Embryonic facial prominence (tissue), 1 donor: ENCODE results near the gene MAP1LC3B.

Experiments
- DNase-seq: peaks from one replicate; pipeline ENCODE4 v3.0.0-alpha.2; 2016; ENCODE audit errors: extremely low spot score

MAP1LC3B gene

DNA sequence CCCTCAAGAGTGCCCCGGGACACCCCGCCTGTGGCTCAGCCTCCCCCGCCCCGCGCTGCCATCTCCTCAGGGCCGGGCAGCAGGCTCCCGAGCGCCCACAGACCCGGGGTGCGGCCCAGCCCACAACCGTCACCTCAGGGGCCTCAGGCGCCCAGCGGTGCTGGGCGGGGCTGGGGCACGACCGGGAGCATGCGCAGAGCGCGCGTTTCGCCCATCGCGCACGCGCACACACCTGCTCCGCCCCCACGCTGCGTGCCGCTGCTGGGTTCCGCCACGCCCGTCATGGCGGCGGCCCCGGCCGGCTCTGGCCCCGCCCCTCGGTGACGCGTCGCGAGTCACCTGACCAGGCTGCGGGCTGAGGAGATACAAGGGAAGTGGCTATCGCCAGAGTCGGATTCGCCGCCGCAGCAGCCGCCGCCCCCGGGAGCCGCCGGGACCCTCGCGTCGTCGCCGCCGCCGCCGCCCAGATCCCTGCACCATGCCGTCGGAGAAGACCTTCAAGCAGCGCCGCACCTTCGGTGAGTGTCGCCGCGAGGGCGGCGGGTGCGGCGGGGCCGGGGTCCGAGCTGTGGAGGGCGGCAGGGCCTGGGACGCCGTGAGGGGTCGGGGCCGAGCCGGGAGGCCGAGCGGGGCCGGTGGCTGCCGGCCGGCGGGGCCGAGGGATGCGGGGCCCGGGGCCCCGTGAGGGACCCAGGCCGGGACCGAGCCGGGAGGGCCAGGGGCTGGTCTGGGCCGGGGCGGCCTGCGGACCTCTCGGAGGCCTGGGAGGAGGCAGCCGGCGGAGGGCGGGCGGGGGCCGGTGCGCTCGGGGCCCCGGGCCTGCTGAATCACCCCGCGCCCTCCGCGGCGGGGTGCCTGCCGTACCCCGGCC is at the start of gene MAP1LC3B:
Gene MAP1LC3B, plus strand, starts transcription at position 387 of the 871 bp plus-strand sequence. Its CDS starts 92 bp downstream, at position 479.
- peak; percentile 88 for DNase-seq

DNA sequence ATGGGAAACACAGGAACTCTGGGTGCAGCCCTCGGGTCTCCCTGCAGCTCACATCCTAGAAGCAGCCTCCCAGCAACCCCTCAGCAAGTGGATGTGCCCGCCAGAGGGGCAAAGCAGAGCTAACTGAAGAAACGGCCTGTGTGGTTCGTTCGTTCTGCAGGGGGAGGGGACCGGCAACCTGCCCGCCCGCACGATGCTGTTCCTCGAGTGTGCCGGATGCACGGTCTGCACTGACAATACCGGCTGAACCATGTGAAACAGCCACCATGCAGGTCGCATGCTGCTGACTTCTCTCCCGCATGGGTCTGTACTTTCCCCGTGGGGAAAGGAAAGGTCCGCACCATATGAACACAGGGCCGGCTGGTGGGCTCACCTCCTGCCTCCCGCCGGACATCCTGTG is 49.6 kb upstream of the MAP1LC3B start:
- no peak for DNase-seq

DNA sequence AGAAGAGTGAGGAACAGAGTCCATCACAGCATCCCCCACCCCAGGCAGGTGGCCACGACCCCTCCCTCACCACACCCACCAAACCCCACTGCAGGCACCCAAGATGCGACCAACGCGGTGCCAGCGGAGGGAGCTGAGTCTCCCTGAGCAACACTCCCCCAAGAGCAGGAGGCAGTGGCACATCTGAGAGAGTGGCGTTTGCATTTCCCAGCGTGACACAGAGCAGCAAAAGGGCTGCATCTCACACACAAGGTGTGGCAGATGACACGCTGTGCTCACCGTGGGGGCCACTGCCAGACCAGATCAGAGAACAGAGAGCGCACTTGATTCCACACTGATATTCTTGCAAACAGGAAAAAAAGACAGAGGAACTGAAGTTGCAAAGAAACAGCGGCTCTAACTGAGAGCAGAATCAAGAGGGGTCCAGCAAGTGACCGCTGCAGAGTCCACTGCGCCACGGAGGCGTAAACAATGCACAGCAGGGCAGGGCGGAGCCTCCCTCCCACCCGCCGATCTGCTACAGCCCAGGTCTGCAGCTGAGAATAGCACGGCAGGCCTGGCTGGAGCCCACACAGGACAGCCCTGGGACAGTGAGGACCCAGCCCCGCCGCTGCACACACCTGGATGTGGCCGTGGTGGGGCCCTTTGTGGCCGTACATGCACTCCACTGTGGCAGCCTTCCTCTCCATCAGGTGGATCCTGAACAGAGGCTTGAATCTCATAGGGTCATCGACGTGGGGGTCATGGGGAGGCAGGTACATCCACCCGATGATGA is 49.0 kb upstream of the MAP1LC3B start:
- DNase-seq: no peak

DNA sequence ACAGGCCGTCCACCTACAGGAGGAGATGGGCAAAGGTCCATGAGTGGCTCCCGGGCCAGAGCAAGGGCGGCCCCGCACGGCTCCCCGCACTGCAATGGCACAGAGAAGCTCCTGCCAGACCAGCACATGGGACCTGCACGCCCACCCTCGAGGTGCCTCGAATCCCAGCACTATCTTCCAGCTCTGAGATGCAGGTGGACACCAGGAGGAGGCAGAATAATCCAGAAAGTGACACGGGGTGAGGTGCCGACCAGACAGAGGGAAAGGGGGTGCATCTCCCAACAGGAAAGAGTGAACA is 48.4 kb upstream of the MAP1LC3B start:
- DNase-seq: no peak

DNA sequence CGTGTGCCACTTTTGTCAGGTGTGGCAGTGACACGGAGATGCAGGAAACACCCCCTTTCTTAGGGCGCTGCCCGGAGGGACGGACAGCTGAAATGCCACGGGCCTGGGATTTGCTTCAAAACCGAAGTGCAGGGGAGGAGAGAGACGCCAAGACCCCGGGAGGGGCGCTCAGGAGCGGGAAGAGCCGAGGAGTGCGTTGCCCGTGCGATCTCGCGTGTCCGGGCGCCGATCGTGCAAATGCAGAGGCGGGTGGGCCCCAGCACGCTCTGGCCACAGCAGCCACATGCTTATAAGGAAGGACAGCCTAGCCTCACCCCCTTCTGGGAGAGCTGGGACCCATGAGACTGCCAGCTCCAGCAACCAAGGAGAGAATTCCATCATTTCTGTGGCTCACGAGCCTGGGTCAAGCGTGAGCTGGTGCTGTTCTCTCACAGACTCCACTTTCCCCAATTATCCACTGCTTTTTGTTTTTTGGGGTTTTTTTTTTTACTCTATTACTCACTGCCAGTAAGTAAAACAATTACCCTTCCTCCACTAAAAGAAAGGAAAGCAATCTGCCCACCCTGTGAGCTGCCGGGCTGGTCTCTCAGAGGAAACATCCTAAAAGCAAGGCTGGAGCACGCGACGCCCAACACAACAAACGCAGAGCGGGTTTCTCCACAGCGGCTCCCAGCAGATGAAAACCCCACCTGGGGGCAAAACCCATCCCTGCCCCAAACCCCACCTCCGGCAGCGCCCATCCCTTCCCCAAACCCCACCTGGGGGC is 47.8 kb upstream of the MAP1LC3B start:
- no peak for DNase-seq

DNA sequence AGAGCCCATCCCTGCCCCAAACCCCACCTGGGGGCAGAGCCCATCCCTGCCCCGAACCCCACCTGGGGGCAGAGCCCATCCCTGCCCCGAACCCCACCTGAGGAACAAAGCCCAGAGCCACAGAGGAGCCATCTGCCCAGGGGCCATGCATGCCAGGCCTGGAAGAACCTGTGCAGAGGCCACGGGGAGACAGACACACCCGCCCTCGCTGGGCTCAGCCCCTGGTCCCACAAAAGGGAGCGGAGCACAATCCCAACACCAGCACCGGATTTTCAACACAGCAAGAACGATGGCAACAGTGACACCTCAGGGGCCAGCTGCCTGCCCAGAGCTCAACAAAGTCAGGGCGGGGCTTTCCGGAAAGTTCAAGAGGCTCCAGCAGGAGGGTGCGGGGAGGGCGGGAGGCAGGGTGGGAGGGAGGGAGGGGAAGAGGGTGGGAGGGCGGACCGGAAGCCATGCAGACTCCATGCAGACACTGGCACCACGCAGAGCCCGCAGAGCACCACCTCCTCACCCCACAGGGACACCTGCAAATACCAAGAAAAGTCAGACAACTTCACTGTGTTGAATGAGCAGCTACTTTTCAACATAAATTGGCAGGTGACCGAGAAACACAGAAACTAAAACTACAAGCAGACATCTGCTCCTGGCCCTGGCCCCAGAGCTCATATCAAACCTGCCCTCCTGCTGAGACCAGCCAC is 47.1 kb upstream of the MAP1LC3B start:
- no peak for DNase-seq

DNA sequence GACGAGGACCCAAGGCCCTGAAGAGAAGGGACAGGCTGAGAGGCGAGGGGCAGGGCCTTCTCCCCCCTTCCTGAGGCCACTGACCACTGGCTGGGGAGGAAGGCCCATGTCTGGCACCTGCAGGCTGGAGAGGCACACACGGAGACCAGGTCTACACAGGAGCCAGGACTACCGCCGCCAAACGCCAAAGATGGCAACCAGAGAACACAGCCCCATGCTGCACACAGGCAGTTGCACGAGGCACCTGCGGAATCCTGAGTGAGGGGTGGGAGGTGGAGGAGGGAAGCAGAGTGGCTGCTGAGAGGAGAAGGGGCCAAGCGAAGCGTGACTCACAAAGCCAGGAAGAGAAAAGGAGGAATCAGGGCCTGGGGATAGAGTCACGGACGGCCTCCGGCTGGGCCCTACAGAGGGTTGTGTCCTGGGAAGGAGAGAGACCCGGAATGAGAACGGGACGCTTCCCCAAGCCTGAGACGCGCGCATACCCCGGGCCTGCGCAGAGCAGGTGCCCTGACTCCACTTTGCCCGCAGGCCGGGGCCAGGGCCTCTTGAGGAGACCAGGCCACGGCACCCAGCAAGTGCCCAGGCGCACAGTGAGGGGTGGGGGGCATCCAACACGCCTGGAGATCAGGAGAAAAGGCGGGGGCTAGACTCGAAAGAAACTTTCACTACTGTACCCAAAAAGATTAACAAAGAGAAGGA is 46.3 kb upstream of the MAP1LC3B start:
- no peak for DNase-seq

DNA sequence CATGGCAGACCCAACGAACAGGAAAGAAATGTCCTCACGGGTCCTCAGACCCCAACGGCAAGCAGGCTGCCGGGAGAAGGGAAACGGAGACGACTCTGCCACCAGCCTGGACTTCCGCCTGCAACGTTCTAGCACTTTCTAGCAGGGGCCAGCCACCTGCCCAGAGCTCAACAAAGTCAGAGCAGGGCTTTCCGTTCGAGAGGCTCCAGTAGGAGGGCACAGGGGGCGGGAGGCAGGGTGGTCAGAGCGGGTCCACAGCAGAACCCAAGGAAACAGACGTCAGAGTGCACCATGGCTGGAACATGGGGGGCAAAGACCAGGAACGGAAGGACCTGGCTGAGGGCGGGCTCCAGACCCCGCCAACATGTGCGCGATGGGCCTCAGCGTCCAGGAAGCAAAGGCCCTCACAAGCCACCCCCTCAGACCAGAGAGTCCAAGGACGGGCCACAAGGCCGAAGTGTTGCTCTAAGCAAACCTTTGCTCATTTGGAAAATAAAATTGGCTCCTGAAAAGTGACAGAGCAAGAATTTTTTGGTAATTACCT is 45.5 kb upstream of the MAP1LC3B start:
- DNase-seq: no peak

DNA sequence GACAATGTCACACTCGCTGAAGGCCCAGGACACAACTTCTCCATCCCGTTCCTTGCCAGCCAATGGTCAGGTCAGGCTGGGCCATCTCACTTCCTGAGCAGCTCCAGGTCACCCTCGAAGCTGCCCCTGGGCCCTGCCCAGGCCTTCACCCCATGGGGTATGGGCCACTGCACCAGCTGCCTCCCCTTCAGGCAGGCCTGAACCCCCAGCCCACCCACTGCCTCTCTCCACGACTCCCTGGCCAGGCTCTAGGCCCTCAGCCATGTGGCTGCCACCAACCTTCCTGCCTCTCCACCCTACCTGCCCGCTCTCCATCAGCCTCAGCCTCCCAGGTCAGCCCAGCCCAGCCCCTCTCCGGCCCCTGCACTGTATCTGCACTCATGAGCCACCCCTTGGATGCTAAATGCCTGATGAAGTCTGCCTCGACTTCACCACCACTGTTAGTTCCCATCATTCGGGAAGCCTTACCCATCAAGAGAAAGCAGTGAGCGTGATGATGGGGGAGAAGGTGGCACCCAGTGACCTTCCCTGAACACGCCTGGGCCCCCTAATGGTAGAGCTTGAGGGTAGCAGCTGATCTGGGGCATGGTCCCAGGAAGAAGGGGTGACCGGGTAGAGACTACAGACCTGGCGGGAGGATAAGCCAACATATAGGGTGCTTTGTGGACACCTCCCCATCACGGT is 44.1 kb upstream of the MAP1LC3B start:
- no peak for DNase-seq

DNA sequence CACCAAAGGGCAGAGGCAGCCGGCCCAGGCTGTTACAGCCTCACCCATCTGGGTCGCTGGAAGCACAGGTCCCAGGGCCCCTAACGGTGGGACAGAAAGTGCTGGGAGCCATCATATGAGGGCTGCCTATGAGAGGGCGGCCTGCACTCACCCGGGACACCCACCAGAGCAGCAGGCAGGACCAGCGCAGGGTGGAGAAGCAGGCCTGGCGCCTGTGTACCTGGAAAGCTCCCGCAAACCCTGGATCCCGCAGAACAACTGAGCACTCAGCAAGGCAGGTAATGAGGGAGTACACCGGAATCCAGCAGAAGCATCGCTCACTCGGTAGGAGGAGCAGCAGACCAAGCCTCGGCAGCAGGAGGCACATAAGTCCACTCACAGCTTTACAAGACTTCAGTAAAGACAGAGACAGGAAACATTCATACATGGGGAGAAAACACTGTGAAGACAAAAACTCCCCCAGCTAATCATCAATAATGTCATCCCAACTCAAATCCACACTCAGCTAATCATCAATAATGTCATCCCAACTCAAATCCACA is 43.4 kb upstream of the MAP1LC3B start:
- DNase-seq: no peak

DNA sequence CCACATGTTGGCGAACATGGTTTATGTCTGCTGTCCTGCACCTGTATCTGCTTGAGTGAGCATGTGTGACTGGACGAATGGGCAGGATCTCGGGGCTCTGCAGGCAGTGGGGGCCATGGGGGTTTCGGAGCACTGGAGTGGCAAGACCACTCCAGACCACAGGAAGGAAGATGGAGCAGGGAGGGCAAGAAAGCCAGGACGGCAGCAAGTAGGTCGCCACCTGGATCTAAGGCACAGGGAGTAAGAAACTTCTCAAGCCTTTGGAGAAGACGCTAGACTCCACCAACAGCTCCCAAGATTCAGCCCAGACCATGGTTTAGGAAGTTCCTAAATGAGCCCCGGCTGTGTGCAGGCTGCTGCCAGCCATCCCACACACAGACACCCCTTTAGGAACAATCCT is 42.1 kb upstream of the MAP1LC3B start:
- no peak for DNase-seq

DNA sequence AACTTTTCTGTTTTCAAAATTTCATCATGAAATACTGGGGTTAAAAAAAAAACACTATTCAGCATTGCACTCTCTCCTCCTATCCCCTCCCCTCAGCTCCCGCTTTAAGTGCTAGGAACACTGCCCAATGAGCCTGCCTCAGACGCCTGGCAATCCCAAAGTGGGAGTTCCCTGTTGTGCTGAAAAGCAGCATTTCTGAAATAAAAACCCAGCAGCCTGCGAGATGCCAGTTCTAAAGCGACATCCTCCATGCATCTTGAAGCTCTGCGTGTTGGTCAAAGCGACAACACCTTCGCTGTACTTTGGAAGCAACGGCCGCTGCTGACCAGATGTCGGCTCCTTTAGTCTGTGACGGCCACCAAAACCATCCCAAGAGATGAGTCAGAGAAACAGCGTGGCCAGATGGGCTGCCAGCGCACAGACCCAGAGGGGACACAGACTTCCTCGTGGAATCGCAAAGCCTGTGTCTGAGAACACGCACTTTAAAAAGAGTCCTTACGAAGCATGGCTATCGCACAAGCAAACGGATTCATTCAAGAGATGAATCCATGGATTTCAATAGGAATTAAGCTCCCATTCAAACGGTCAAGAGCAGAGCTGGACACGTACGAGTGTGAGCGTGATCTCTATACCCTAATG is 41.3 kb upstream of the MAP1LC3B start:
- DNase-seq: no peak

DNA sequence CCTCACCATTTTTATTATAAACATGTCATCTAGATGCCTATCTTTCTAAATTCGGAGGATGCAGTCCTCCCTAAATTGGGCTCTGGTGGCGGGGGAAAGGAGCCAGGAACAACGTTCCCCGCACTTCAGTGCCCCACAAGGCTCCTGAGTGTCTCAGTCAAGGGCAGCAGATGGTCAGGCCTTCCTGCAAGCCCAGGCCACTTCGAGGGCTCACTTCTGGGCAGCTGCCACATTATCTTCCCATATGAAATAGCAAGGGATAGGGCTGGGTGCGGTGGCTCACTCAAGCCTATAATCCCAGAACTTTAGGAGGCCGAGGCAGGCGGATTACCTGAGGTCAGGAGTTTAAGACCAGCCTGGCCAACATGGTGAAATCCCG is 40.8 kb upstream of the MAP1LC3B start:
- DNase-seq: no peak

DNA sequence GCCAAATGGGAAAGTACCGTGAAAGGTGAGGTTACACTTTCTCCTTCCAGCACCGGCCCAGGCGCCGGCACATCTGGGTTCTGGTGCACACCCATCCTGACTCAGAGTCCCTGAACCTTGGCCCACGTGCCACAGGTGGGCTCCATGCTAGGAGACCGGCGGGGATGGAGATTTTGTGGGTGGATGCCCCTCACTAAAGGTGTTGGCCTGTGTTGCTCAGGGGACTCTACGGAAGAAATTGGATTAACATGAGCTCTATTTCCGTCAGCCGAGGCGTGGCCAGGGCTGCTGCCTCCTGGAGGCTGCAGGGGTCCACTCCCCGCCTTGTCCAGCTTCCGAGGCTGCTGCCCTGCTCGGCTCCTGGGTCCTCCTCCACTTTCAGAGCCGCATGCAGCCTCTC is 39.3 kb upstream of the MAP1LC3B start:
- DNase-seq: no peak

DNA sequence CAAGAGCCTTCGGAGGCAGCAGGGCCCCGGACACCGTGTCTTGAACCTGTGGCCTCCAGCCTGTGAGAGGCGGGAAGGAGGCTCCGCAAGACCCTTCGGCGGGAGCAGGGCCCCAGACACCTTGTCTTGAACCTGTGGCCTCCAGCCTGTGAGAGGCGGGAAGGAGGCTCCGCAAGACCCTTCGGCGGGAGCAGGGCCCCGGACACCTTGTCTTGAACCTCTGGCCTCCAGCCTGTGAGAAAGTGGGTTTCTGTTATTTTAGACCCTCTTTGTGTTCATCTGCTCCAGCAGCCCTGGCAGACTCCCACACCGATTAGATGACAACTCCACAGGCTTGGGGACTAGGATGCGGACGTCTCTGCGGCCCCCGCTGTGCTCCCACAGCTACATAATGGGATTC is 38.5 kb upstream of the MAP1LC3B start:
- DNase-seq: no peak

DNA sequence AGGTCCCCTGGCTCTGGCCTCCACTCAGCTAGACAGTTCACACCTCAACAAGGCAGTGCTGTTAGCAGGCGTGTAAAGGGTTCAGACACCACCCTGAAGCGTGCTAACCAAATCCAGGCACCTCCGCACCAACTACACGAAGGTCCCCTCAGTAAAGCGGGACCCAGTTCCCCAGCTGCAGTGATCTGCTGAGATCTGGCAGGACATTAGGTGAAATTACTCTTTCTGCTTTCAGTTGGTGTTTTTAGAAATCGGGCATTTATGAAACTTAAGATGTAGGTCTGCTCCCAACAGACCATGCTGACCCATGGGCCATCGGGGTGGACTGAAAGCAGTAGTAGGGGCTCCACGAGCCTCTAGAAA is 35.7 kb upstream of the MAP1LC3B start:
- DNase-seq: no peak

DNA sequence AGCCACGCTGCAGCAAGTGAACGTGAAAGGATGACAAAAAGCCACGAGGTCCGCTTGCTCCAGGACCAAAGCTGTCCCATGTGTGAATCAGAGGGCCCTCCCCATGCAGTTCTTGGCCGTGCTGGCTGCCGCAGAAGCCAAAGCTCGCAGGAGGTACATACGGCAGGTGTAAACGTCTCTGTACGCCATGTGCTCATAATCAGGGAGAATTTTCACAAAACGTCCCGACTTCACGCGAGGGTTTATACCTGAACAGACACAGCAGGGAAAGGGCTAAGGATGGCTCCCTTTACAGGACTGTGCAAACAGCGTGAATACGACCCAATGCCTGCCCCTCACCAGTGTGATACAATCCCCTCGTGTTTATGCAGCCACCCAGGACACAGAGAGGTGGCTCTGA is 33.9 kb upstream of the MAP1LC3B start:
- no peak for DNase-seq

DNA sequence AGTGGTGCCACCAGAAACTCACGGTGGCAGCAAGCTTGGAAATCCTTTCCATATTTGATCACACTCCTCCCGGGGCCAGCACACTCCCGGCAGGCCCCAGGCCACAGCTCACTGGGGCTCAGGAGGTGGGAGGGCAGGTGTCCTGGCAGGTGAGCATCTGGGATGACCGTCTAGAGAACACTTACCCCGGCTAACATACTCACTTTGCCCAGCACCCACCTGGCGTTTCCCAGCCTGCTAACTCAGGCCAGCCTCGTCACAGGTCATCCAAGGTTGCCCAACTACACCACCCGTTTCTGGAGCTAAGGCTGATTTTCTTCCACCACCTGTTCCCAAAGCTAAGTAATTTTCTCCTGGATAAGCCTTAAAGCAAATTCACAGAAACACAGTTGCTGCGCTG is 33.4 kb upstream of the MAP1LC3B start:
- no peak for DNase-seq

DNA sequence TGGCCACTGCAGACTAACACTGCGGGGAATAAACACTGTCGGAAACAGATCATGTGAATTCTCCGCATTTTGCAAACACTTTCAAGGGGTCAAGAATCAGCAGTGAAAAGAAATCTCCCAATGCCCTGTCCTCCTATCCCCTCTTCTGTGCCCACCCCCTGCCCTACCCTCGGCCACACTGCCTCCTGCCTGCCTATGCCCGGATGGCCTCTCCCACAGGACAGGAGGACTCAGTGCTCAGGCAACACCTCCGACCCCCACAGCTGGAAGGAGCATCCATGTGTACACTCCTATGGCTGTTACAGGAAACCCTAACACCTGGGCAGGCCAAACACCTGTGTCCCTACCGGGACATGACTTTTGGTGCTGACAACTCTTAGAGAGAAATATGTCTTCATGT is 33.0 kb upstream of the MAP1LC3B start:
- DNase-seq: no peak
